Measurements from ENCODE around the gene CCDC85B. TPM values are rescaled to one million over a fixed set of nuclear protein-coding genes. Genes with fewer than 3 reads are reported as not detected.

CCDC85B gene
- 22.2 to 49.0 TPM (median 44.4 TPM) in 5 replicates for total RNA-seq (2022; extraction: Qiagen RNA extraction)

GRCh38 chr11:65890324-65891218 lies at the start of gene CCDC85B:
Gene CCDC85B, plus strand, starts transcription at chr11:65890673. Its CDS starts 111 bp downstream, at chr11:65890784.

GRCh38 chr11:65857853-65858680 lies 32.4 kb upstream of the CCDC85B start, which contains the start of gene CFL1:
Gene CFL1, minus strand, starts transcription at chr11:65858180. Its CDS starts 81 bp downstream, at chr11:65858099.

GRCh38 chr11:65860278-65861164 lies 30.0 kb upstream of the CCDC85B start, which contains the start of gene MUS81:
Gene MUS81, plus strand, starts transcription at chr11:65860433. Its CDS starts 321 bp downstream, at chr11:65860754.

GRCh38 chr11:65872586-65873317 lies 17.7 kb upstream of the CCDC85B start, which contains the start of gene EFEMP2:
Gene EFEMP2, minus strand, starts transcription at chr11:65872800. Its CDS starts 446 bp downstream, at chr11:65872354.

GRCh38 chr11:65879617-65880016 lies 10.9 kb upstream of the CCDC85B start, which contains the start of gene CTSW:
Gene CTSW, plus strand, starts transcription at chr11:65879837. Its CDS starts 18 bp downstream, at chr11:65879855.

GRCh38 chr11:65888163-65888814 lies 2.2 kb upstream of the CCDC85B start, which contains the start of gene FIBP:
Gene FIBP, minus strand, starts transcription at chr11:65888471. Its CDS starts 53 bp downstream, at chr11:65888418.

GRCh38 chr11:65900125-65900898 lies 9.8 kb downstream of the CCDC85B start, which contains the start of gene FOSL1:
Gene FOSL1, minus strand, starts transcription at chr11:65900388. Its CDS starts 49 bp downstream, at chr11:65900339.

GRCh38 chr11:65918211-65919140 lies 28.0 kb downstream of the CCDC85B start, which contains the start of gene C11orf68:
Gene C11orf68, minus strand, starts transcription at chr11:65919062. Its CDS starts 31 bp downstream, at chr11:65919031.

GRCh38 chr11:65919141-65919572 lies 28.7 kb downstream of the CCDC85B start, which contains the start of gene DRAP1:
Gene DRAP1, plus strand, starts transcription at chr11:65919426. Its CDS starts 76 bp downstream, at chr11:65919502.

Other genes starting within 250 kb of the CCDC85B start
- 62.9 to 72.5 TPM (median 71.8 TPM) in 5 replicates for gene RELA, start 227.8 kb upstream of the CCDC85B start, total RNA-seq (2022; extraction: Qiagen RNA extraction)
- gene KAT5, start 178.4 kb upstream of the CCDC85B start, total RNA-seq (2022; extraction: Qiagen RNA extraction): 43.8 to 55.4 TPM (median 48.9 TPM) in 5 replicates
- gene RNASEH2C, start 169.9 kb upstream of the CCDC85B start, total RNA-seq (2022; extraction: Qiagen RNA extraction): 20.9 to 52.9 TPM (median 48.6 TPM) in 5 replicates
- gene AP5B1, start 109.7 kb upstream of the CCDC85B start, total RNA-seq (2022; extraction: Qiagen RNA extraction): 7.6 to 12.1 TPM (median 12.1 TPM) in 5 replicates
- 0.07 to 0.08 TPM in 2 of 5 replicates, not detected in the others for gene OVOL1, start 103.6 kb upstream of the CCDC85B start, total RNA-seq (2022; extraction: Qiagen RNA extraction)
- 0.09 TPM in 1 of 5 replicates, not detected in the others for gene SNX32, start 56.7 kb upstream of the CCDC85B start, total RNA-seq (2022; extraction: Qiagen RNA extraction)
- gene CFL1, start 32.5 kb upstream of the CCDC85B start, total RNA-seq (2022; extraction: Qiagen RNA extraction): 2,078 to 2,355 TPM (median 2,242 TPM) in 5 replicates
- gene MUS81, start 30.2 kb upstream of the CCDC85B start, total RNA-seq (2022; extraction: Qiagen RNA extraction): 26.7 to 36.3 TPM (median 33.7 TPM) in 5 replicates
- gene EFEMP2, start 17.9 kb upstream of the CCDC85B start, total RNA-seq (2022; extraction: Qiagen RNA extraction): 0.52 to 1.2 TPM (median 0.99 TPM) in 5 replicates
- 0.11 TPM in 1 of 5 replicates, not detected in the others for gene CTSW, start 10.8 kb upstream of the CCDC85B start, total RNA-seq (2022; extraction: Qiagen RNA extraction)
- gene FIBP, start 2.2 kb upstream of the CCDC85B start, total RNA-seq (2022; extraction: Qiagen RNA extraction): 73.6 to 86.8 TPM (median 84.7 TPM) in 5 replicates
- 122 to 190 TPM (median 138 TPM) in 5 replicates for gene FOSL1, start 9.7 kb downstream of the CCDC85B start, total RNA-seq (2022; extraction: Qiagen RNA extraction)
- 32.8 to 52.7 TPM (median 45.5 TPM) in 5 replicates for gene C11orf68, start 28.4 kb downstream of the CCDC85B start, total RNA-seq (2022; extraction: Qiagen RNA extraction)
- gene DRAP1, start 28.8 kb downstream of the CCDC85B start, total RNA-seq (2022; extraction: Qiagen RNA extraction): 171 to 273 TPM (median 214 TPM) in 5 replicates
- gene TSGA10IP, start 54.8 kb downstream of the CCDC85B start, total RNA-seq (2022; extraction: Qiagen RNA extraction): not detected in 5 replicates
- gene SART1, start 71.1 kb downstream of the CCDC85B start, total RNA-seq (2022; extraction: Qiagen RNA extraction): 46.4 to 64.2 TPM (median 56.3 TPM) in 5 replicates
- 38.1 to 40.8 TPM (median 39.6 TPM) in 5 replicates for gene EIF1AD, start 111.5 kb downstream of the CCDC85B start, total RNA-seq (2022; extraction: Qiagen RNA extraction)
- gene BANF1, start 111.8 kb downstream of the CCDC85B start, total RNA-seq (2022; extraction: Qiagen RNA extraction): 377 to 509 TPM (median 484 TPM) in 5 replicates
- gene CST6, start 121.3 kb downstream of the CCDC85B start, total RNA-seq (2022; extraction: Qiagen RNA extraction): not detected in 5 replicates
- 1.2 to 2.2 TPM (median 1.7 TPM) in 5 replicates for gene CATSPER1, start 135.8 kb downstream of the CCDC85B start, total RNA-seq (2022; extraction: Qiagen RNA extraction)
- gene GAL3ST3, start 158.5 kb downstream of the CCDC85B start, total RNA-seq (2022; extraction: Qiagen RNA extraction): not detected in 5 replicates
- 169 to 179 TPM (median 172 TPM) in 5 replicates for gene SF3B2, start 161.7 kb downstream of the CCDC85B start, total RNA-seq (2022; extraction: Qiagen RNA extraction)
- 58.3 to 88.8 TPM (median 77.4 TPM) in 5 replicates for gene PACS1, start 179.6 kb downstream of the CCDC85B start, total RNA-seq (2022; extraction: Qiagen RNA extraction)